ENCODE results near the gene NRXN3.

The NRXN3 gene

GRCh38 chr14:78405079-78405856, 235.1 kb downstream of the NRXN3 start:
- no peak for TF ChIP-seq CTCF (IDR thresholded peaks at IDR 0.05; ENCODE audit: borderline replicate concordance, insufficient read depth, low read depth, low read length)

GRCh38 chr14:78412475-78412874, 242.3 kb downstream of the NRXN3 start:
- no peak overlapping the region for H3K4me3 ChIP-seq (ENCODE audit: low read depth, low read length)
- no peak for TF ChIP-seq CTCF (IDR thresholded peaks at IDR 0.05; ENCODE audit: borderline replicate concordance, insufficient read depth, low read depth, low read length)

More at GRCh38 chr14:78405079-78405856, 235.1 kb downstream of the NRXN3 start:
- no peak overlapping the region for H3K4me3 ChIP-seq (ENCODE audit: low read depth, low read length)

- TF ChIP-seq CTCF (IDR thresholded peaks at IDR 0.05; ENCODE audit: borderline replicate concordance, insufficient read depth, low read depth, low read length) = no peak
- H3K4me3 ChIP-seq (ENCODE audit: low read depth, low read length) = no peak overlapping the region
Observed at GRCh38 chr14:78414172-78414571, 244.0 kb downstream of the NRXN3 start.

- no peak overlapping the region for H3K4me3 ChIP-seq (ENCODE audit: low read depth, low read length)
- no peak for TF ChIP-seq CTCF (IDR thresholded peaks at IDR 0.05; ENCODE audit: borderline replicate concordance, insufficient read depth, low read depth, low read length)
Observed at GRCh38 chr14:78417532-78417931, 247.4 kb downstream of the NRXN3 start.

GRCh38 chr14:78424311-78424710, 254.1 kb downstream of the NRXN3 start:
- no peak overlapping the region for H3K4me3 ChIP-seq (ENCODE audit: low read depth, low read length)
- TF ChIP-seq CTCF (IDR thresholded peaks at IDR 0.05; ENCODE audit: borderline replicate concordance, insufficient read depth, low read depth, low read length) = no peak

GRCh38 chr14:78425330-78425729, 255.2 kb downstream of the NRXN3 start:
- no peak overlapping the region for H3K4me3 ChIP-seq (ENCODE audit: low read depth, low read length)
- TF ChIP-seq CTCF (IDR thresholded peaks at IDR 0.05; ENCODE audit: borderline replicate concordance, insufficient read depth, low read depth, low read length) = no peak

- TF ChIP-seq CTCF (IDR thresholded peaks at IDR 0.05; ENCODE audit: borderline replicate concordance, insufficient read depth, low read depth, low read length) = no peak
- H3K4me3 ChIP-seq (ENCODE audit: low read depth, low read length) = no peak overlapping the region
Observed at GRCh38 chr14:78425782-78426181, 255.6 kb downstream of the NRXN3 start.
